ENCODE data around the gene TFF3. TPM values are rescaled to one million over a fixed set of nuclear protein-coding genes. Genes with fewer than 3 reads are reported as not detected.

TFF3 gene
- total and polyA plus RNA-seq, 5 donors from 2014 or later: not detected

DNA sequence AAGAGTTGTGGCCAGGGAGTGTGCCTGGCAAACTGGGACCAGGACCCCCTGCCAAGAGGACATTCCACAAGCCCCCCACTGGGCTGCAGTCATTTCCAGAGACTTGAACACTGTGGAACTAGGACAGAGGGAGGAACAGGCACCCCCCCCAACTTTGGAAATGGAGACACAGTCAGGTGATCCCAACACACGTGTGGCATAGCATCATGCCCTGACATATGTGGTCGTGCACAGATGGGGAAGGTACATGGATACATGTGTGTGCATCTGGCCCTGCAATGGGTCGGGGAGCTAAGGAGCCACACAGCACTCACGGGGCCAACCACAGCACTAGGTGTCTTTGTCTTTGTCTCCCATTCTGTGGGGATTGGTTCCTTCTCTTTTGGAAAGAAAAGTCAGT lies 6.6 kb upstream of the TFF3 start:
- Histone ChIP-seq H3K4me3 (ENCODE audit: low read depth, low read length) (no peak overlapping the region), H3K27me3 (ENCODE audit: control insufficient read depth, insufficient read depth, low read length) (no peaks in the 10 kb centered on the region), H3K27ac (ENCODE audit: insufficient read depth, low read length, poor library complexity, severe bottlenecking) (no peak overlapping the region), H3K4me1 (ENCODE audit: control insufficient read depth, insufficient read depth, low read length, poor library complexity, severe bottlenecking) (peaks cover 3% of the 10 kb centered on the region), H3K36me3 (ENCODE audit: control insufficient read depth, insufficient read depth, low read length) (no peaks in the 10 kb centered on the region), H3K9me3 (ENCODE audit: control insufficient read depth in 2 of 2, low read length in 2 of 2) (no peaks in the 10 kb centered on the region)
- H3K27me3 Mint-ChIP-seq: peaks cover 24% of the 10 kb centered on the region
- peaks cover 4% of the 10 kb centered on the region for H3K36me3 Mint-ChIP-seq
- ATAC-seq (ENCODE audit: low read depth in 2 of 2): no peak
- no peaks in the 10 kb centered on the region for H3K9me3 Mint-ChIP-seq
- peaks cover 0 to 8% (median under 1%) of the 10 kb centered on the region in 4 donors for H3K4me1 Mint-ChIP-seq
- DNase-seq: no peak
- H3K4me3 Mint-ChIP-seq: no peak overlapping the region
- H3K27ac Mint-ChIP-seq: no peak overlapping the region

- H3K9me3 Mint-ChIP-seq: no peaks in the 10 kb centered on the region
- no peak overlapping the region for H3K4me3 Mint-ChIP-seq
- Histone ChIP-seq H3K27me3 (ENCODE audit: control insufficient read depth, insufficient read depth, low read length) (no peaks in the 10 kb centered on the region), H3K4me3 (ENCODE audit: low read depth, low read length) (no peak overlapping the region), H3K9me3 (ENCODE audit: control insufficient read depth in 2 of 2, low read length in 2 of 2) (no peaks in the 10 kb centered on the region), H3K4me1 (ENCODE audit: control insufficient read depth, insufficient read depth, low read length, poor library complexity, severe bottlenecking) (peaks cover 3% of the 10 kb centered on the region), H3K36me3 (ENCODE audit: control insufficient read depth, insufficient read depth, low read length) (no peaks in the 10 kb centered on the region), H3K27ac (ENCODE audit: insufficient read depth, low read length, poor library complexity, severe bottlenecking) (no peak overlapping the region)
- no peak overlapping the region for H3K27ac Mint-ChIP-seq
- no peak for ATAC-seq (ENCODE audit: low read depth in 2 of 2)
- H3K4me1 Mint-ChIP-seq: peaks cover 0 to 8% (median under 1%) of the 10 kb centered on the region in 4 donors
- no peak for DNase-seq
- peaks cover 4% of the 10 kb centered on the region for H3K36me3 Mint-ChIP-seq
- peaks cover 24% of the 10 kb centered on the region for H3K27me3 Mint-ChIP-seq
Observed at GRCh38 chr21:42321231-42321630, 6.0 kb upstream of the TFF3 start.

- Mint-ChIP-seq H3K27ac (no peak overlapping the region), H3K9me3 (no peaks in the 10 kb centered on the region), H3K27me3 (peaks cover 22% of the 10 kb centered on the region), H3K4me1 (peaks cover 0 to 8% (median under 1%) of the 10 kb centered on the region in 4 donors), H3K4me3 (no peak overlapping the region), H3K36me3 (peaks cover 4% of the 10 kb centered on the region)
- Histone ChIP-seq H3K27me3 (ENCODE audit: control insufficient read depth, insufficient read depth, low read length) (no peaks in the 10 kb centered on the region), H3K27ac (ENCODE audit: insufficient read depth, low read length, poor library complexity, severe bottlenecking) (no peak overlapping the region), H3K36me3 (ENCODE audit: control insufficient read depth, insufficient read depth, low read length) (no peaks in the 10 kb centered on the region), H3K4me3 (ENCODE audit: low read depth, low read length) (no peak overlapping the region), H3K4me1 (ENCODE audit: control insufficient read depth, insufficient read depth, low read length, poor library complexity, severe bottlenecking) (peaks cover 3% of the 10 kb centered on the region), H3K9me3 (ENCODE audit: control insufficient read depth in 2 of 2, low read length in 2 of 2) (no peaks in the 10 kb centered on the region)
- DNase-seq (no peak), ATAC-seq (ENCODE audit: low read depth in 2 of 2) (no peak)
Observed at GRCh38 chr21:42320791-42321190, 5.6 kb upstream of the TFF3 start.

DNA sequence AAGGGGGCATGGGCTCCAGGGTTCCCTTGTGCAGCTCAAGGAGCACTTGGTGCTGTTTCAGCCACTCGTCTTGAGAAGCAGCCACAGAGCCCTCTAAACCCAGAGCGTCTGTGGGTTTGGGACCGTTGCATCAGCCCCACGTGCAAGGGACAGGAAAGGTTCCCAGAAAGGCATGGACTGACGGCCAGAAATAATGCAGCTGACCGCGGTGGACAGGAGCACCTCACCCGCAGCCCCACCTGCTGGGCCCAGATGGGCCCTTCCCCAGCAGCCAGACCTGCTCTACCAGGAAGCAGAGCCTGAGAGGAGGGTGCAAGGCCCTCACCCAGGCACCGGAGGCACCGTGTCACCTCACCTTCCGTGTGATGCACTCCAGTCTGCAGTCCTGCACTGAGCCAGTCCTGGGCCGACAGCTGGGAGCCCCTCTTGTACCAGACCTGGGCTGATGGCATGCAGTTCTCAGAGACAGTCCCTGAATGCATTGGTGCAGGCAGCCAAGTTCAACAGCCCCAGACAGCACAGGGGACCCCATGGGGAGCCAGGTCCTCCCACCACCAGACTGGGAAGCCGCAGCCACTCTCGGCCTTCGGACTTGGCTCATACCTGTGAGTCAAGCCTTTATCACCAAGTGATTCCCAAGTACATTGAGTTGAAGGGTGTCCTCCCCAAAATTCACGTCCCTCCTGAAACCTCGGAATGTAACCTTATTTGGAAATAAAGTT lies 4.8 kb upstream of the TFF3 start:
- H3K36me3 ChIP-seq (ENCODE audit: control insufficient read depth, insufficient read depth, low read length): no peaks in the 10 kb centered on the region
- Mint-ChIP-seq H3K36me3 (peaks cover 1% of the 10 kb centered on the region), H3K4me1 (peaks cover 0 to 8% (median under 1%) of the 10 kb centered on the region in 4 donors), H3K27ac (no peak overlapping the region), H3K9me3 (no peaks in the 10 kb centered on the region), H3K4me3 (no peak overlapping the region), H3K27me3 (peaks cover 14% of the 10 kb centered on the region)
- no peak overlapping the region for H3K4me3 ChIP-seq (ENCODE audit: low read depth, low read length)
- ATAC-seq (ENCODE audit: low read depth in 2 of 2) (no peak), DNase-seq (no peak)
- no peak overlapping the region for H3K27ac ChIP-seq (ENCODE audit: insufficient read depth, low read length, poor library complexity, severe bottlenecking)
- no peaks in the 10 kb centered on the region for H3K27me3 ChIP-seq (ENCODE audit: control insufficient read depth, insufficient read depth, low read length)
- H3K9me3 ChIP-seq (ENCODE audit: control insufficient read depth in 2 of 2, low read length in 2 of 2): no peaks in the 10 kb centered on the region
- H3K4me1 ChIP-seq (ENCODE audit: control insufficient read depth, insufficient read depth, low read length, poor library complexity, severe bottlenecking): peaks cover 3% of the 10 kb centered on the region

GRCh38 chr21:42319376-42319775 lies 4.2 kb upstream of the TFF3 start:
- peak in 1 of 3 donors; percentile 18 for DNase-seq
- no peak overlapping the region for H3K27ac Mint-ChIP-seq
- H3K36me3 Mint-ChIP-seq: no peaks in the 10 kb centered on the region
- Histone ChIP-seq H3K9me3 (ENCODE audit: control insufficient read depth in 2 of 2, low read length in 2 of 2) (no peaks in the 10 kb centered on the region), H3K36me3 (ENCODE audit: control insufficient read depth, insufficient read depth, low read length) (no peaks in the 10 kb centered on the region), H3K27me3 (ENCODE audit: control insufficient read depth, insufficient read depth, low read length) (no peaks in the 10 kb centered on the region), H3K27ac (ENCODE audit: insufficient read depth, low read length, poor library complexity, severe bottlenecking) (no peak overlapping the region), H3K4me3 (ENCODE audit: low read depth, low read length) (no peak overlapping the region), H3K4me1 (ENCODE audit: control insufficient read depth, insufficient read depth, low read length, poor library complexity, severe bottlenecking) (peaks cover 3% of the 10 kb centered on the region)
- H3K4me3 Mint-ChIP-seq: no peak overlapping the region
- ATAC-seq (ENCODE audit: low read depth in 2 of 2): peak in 1 of 2 donors; percentile 48
- H3K27me3 Mint-ChIP-seq: peaks cover 10% of the 10 kb centered on the region
- peaks cover 0 to 8% (median under 1%) of the 10 kb centered on the region in 4 donors for H3K4me1 Mint-ChIP-seq
- no peaks in the 10 kb centered on the region for H3K9me3 Mint-ChIP-seq

DNA sequence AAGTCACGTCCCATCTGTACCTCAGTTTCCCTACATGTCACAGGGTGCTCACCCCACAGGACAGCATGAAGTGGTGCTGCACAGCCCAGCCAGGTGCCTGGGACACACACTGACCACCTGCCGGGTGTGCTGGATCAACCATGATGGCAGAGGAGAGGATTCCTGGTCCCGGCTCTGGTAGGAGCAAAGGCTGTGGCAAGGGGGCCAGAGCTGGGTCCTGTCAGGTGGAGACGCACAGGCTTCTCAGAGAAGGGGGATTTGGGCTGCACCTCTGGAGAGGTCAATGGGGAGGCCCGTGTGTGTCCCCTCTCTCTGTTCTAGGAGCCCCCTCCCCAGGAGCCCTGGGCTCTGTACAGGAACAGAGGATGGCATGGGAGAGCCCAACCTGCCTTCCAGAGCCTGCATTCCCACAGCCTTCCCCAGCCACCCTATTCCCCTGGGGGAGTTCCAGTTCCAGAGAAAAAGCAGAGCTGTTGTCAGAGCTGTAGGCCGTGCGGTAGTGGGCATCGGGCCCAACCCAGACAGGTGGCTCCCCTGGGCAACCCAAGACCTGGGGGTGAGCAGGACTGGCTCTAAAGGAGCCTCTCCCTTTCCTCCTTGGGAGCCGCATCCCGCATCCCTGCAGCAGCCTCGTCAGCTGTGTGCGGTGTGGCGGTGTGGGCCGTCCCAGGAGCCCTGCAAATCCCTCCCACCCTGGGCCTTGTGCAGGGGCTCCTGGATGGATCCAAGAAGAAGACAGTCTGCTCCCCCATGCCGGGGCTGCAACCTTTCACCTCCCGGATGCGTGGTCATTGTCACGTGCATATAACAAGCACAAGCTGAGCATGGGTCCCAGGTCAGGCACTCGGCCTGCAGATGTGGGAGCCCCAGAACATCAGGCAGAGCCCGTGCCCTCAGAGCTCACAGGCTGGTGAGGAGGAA lies 2.9 kb upstream of the TFF3 start:
- Histone ChIP-seq H3K36me3 (ENCODE audit: control insufficient read depth, insufficient read depth, low read length) (no peaks in the 10 kb centered on the region), H3K4me1 (ENCODE audit: control insufficient read depth, insufficient read depth, low read length, poor library complexity, severe bottlenecking) (peaks cover 3% of the 10 kb centered on the region), H3K27ac (ENCODE audit: insufficient read depth, low read length, poor library complexity, severe bottlenecking) (no peak overlapping the region), H3K27me3 (ENCODE audit: control insufficient read depth, insufficient read depth, low read length) (no peaks in the 10 kb centered on the region), H3K4me3 (ENCODE audit: low read depth, low read length) (no peak overlapping the region), H3K9me3 (ENCODE audit: control insufficient read depth in 2 of 2, low read length in 2 of 2) (no peaks in the 10 kb centered on the region)
- Mint-ChIP-seq H3K27me3 (peaks cover 1% of the 10 kb centered on the region), H3K36me3 (no peaks in the 10 kb centered on the region), H3K9me3 (no peaks in the 10 kb centered on the region), H3K4me3 (no peak overlapping the region), H3K27ac (no peak overlapping the region), H3K4me1 (peaks cover 0 to 8% (median under 1%) of the 10 kb centered on the region in 4 donors)
- ATAC-seq (ENCODE audit: low read depth in 2 of 2) (no peak), DNase-seq (no peak)

GRCh38 chr21:42317341-42317741 lies 2.1 kb upstream of the TFF3 start:
- no peaks in the 10 kb centered on the region for H3K27me3 ChIP-seq (ENCODE audit: control insufficient read depth, insufficient read depth, low read length)
- Mint-ChIP-seq H3K36me3 (no peaks in the 10 kb centered on the region), H3K4me3 (no peak overlapping the region), H3K27ac (no peak overlapping the region), H3K4me1 (peaks cover 0 to 8% (median under 1%) of the 10 kb centered on the region in 4 donors), H3K9me3 (no peaks in the 10 kb centered on the region), H3K27me3 (no peaks in the 10 kb centered on the region)
- no peak overlapping the region for H3K4me3 ChIP-seq (ENCODE audit: low read depth, low read length)
- H3K4me1 ChIP-seq (ENCODE audit: control insufficient read depth, insufficient read depth, low read length, poor library complexity, severe bottlenecking): peaks cover 3% of the 10 kb centered on the region
- no peak for DNase-seq
- H3K27ac ChIP-seq (ENCODE audit: insufficient read depth, low read length, poor library complexity, severe bottlenecking): no peak overlapping the region
- no peak for ATAC-seq (ENCODE audit: low read depth in 2 of 2)
- H3K9me3 ChIP-seq (ENCODE audit: control insufficient read depth in 2 of 2, low read length in 2 of 2): no peaks in the 10 kb centered on the region
- no peaks in the 10 kb centered on the region for H3K36me3 ChIP-seq (ENCODE audit: control insufficient read depth, insufficient read depth, low read length)

All from CD4-positive, CD25-positive, alpha-beta regulatory T cell (primary cell).